Spleen (tissue), 7 donors: ENCODE measurements around the gene PIK3C2G.

Experiments used
- POLR2A ChIP-seq, 3 donors: fragments of 450-650 bp; IDR thresholded peaks; one replicate each; pipeline ENCODE4 v1.5.1; 2017; ENCODE audit warnings: antibody characterized with exemption in 3 of 3, mild to moderate bottlenecking in 1 of 3
- TF ChIP-seq, protein P1 (sequence below), 11 experiments: fragments of 200-600 bp in 7 of 11; fragments of 450-650 bp in 4 of 11; sonication (generic) in 4 of 11; IDR thresholded peaks in 8 of 11; conservative IDR thresholded peaks in 3 of 11; 1 replicate in 7 of 11; 2 replicates in 4 of 11; pipeline versions ENCODE4 v1.4.0 to v1.8.0; 2016 to 2021; ENCODE audit warnings: antibody characterized with exemption in 11 of 11, inconsistent platforms in 4 of 11, mild to moderate bottlenecking in 1 of 11
- donor health status: DM: no; HTN: no; CAD: no; lungs with moderate emphysema.
- donor health status: DM: no; HTN: no; CAD: no.
- donor health status: DM: no; HTN: no; CAD: no.

DNA sequence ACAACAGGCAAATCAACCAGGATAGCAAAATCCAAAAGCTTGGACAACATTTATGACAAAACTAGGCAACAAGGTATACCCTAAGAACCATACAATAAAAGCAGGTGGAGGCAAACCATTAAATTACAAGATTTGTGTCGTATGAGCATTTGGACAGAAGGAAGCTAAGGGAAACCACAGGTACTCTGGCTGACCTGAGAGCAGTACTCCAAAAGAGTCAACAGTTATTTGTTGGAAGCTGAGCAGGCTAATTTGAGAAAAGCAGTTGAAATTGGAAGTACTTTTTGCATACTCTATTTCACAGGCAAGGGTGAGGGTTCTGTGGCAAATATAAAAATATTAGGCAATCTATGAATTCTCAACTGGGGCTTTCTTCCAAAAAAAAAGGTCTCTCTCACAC lies 297.9 kb downstream of the PIK3C2G start:
- TF ChIP-seq, protein P1, sequence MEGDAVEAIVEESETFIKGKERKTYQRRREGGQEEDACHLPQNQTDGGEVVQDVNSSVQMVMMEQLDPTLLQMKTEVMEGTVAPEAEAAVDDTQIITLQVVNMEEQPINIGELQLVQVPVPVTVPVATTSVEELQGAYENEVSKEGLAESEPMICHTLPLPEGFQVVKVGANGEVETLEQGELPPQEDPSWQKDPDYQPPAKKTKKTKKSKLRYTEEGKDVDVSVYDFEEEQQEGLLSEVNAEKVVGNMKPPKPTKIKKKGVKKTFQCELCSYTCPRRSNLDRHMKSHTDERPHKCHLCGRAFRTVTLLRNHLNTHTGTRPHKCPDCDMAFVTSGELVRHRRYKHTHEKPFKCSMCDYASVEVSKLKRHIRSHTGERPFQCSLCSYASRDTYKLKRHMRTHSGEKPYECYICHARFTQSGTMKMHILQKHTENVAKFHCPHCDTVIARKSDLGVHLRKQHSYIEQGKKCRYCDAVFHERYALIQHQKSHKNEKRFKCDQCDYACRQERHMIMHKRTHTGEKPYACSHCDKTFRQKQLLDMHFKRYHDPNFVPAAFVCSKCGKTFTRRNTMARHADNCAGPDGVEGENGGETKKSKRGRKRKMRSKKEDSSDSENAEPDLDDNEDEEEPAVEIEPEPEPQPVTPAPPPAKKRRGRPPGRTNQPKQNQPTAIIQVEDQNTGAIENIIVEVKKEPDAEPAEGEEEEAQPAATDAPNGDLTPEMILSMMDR (IDR thresholded peaks at IDR 0.05 in 8 of 11, conservative IDR thresholded peaks at IDR 0.05 in 3 of 11), result no peak
- no peak for TF ChIP-seq POLR2A (IDR thresholded peaks at IDR 0.05)
